ENCODE data around the gene MTMR1. TPM values are rescaled to one million over a fixed set of nuclear protein-coding genes. Genes with fewer than 3 reads are reported as not detected.

Gene MTMR1
- total RNA-seq, 1 donor from 2014 or later, result 48.1 TPM

- no peak for DNase-seq (ENCODE audit: low spot score)
Observed at GRCh38 chrX:150696866-150697265, 3.7 kb downstream of the MTMR1 start.

DNA sequence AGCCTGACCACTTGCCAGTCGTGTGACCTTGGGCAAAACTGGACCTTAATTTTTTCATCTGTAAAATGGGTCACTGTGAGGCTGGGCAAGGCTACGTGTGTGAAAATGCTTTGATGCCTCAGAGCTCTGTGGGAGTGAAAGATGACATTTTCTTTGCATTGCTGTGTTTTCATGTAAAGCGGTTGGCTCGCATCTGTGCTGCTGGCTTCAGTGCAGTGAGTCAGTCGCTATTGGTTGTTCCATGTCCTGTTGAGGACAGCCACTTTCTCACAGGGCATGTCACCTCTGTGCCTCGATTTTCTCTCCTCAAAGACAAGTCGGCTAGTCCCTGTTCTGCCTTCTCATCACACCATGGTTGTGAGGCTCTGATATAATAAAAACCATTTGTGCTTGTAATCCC is 4.4 kb downstream of the MTMR1 start:
- DNase-seq (ENCODE audit: low spot score), result no peak

DNA sequence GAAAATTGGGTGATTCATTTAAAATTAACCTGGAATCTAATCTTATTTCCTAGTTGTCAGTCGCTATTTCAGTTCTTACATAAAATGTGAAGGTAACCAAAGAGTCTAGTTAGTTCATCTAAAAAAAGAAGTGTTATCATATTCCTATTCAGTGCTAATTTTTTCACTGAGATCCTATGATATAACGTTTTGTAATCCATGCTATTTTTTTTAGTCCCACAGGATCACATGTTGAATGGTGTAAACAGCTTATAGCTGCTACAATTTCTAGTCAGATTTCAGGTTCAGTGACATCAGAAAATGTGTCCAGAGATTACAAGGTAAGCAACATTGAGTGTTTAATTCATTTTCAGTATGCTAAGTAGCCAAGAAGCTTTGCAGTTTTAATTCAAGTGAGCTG is 5.8 kb downstream of the MTMR1 start:
- no peak for DNase-seq (ENCODE audit: low spot score)

GRCh38 chrX:150700107-150700506 is 6.9 kb downstream of the MTMR1 start:
- no peak for DNase-seq (ENCODE audit: low spot score)

DNA sequence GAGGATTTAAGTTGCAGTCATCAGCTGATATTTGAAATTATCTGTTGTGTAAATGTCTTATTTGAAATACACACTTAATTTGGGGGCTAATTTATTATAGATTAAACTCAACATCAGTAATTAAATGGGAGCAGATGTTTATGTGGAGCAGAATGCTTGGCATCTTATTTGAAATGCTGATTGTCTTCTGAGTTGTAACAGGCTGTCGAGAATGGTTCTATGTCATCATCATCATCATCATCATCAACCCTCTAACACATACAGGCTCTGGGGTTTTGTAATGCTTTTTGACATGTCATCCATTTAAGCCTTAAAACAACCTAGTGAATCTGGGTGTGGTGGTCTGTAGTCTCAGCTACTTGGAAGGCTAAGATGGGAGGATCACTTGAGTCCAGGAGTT is 8.2 kb downstream of the MTMR1 start:
- DNase-seq (ENCODE audit: low spot score), result no peak

DNA sequence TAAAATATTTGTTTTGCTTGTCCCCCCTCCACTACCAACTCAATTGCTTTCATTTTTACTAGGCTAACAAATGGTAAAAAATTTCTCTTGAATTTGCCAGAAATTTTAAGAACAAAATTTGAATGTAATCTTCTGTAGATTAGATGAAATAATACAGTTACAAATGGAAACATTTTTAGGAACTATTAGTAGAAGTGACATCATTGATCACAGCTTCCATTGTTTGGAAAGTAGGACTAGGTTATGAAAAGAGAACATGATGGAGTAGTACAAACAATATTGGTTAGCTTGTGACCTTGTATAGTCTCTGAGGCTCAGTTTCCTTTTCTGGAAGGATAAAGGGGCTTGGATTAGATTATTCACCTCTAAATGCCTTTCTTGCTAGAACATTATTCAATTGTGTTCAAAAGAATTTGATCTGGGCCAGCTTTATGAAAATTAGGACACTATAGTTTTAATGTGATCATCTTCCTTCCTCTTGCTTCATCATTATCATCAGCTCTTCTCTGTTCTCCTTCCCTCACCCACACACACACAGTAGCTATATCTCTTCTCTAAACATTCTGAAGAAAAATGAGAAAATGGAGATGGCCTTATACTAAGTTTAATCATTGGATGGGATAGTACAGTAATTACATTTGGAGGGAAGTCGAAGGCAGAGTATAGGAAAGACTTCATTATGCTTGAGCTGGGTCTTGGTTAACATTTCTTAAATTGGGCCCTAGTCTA is 9.9 kb downstream of the MTMR1 start:
- DNase-seq (ENCODE audit: low spot score), result no peak

DNA sequence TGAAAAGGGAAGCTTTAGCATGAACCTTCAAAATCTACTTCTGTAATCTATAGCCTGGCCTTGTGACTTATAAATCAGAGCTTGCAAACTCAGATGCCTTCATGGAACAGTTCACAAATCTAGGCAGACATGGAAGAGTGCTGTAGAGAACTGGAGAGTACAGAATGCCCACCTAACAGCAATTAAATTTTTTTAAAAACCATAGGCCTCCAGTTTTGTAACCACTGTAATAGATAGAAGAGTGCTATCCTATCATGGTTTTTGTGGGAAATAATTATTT is 10.4 kb downstream of the MTMR1 start:
- DNase-seq (ENCODE audit: low spot score), result no peak

- DNase-seq (ENCODE audit: low spot score), result no peak
Observed at GRCh38 chrX:150704030-150704613, 10.9 kb downstream of the MTMR1 start.

DNA sequence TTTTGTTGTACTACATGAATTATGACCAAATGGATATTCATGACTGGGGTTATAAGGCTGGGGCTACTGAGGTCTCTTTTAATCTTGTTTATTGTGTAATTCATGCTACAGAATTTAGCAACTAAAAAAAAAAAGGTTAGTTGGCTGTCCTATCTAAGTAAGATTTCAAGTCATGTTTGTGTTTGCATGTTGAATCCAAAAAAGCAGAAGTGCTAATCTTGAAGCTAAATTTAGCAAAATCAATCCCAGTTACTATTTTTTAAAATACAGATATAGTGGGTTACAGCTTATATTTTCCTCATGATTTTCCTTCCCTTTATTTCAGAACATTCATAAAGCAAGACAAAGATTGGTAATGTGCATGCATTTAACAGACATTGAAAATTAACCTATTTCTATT is 19.4 kb downstream of the MTMR1 start:
- no peak for DNase-seq (ENCODE audit: low spot score)

- DNase-seq (ENCODE audit: low spot score), result no peak
Observed at GRCh38 chrX:150715184-150715583, 22.0 kb downstream of the MTMR1 start.

DNA sequence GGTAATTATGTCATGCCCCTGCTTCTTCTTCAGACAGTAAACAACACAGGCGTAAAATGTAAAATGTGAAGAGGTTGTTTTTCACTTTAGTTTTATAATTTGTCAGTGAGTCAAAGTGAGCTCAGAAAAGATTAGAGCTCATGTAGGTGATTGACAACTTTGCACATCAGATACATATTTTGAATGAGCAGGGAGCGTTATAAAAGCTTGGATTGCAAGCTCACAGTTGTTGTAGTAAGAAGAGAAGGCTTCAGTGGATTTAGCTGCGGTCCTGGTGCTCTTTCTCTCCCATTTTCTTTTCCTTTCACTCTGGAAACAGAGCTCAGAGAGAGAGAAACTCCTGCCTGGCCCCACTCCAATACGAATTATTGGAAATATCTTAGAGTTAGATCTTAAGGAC is 26.4 kb downstream of the MTMR1 start:
- DNase-seq (ENCODE audit: low spot score), result no peak

DNA sequence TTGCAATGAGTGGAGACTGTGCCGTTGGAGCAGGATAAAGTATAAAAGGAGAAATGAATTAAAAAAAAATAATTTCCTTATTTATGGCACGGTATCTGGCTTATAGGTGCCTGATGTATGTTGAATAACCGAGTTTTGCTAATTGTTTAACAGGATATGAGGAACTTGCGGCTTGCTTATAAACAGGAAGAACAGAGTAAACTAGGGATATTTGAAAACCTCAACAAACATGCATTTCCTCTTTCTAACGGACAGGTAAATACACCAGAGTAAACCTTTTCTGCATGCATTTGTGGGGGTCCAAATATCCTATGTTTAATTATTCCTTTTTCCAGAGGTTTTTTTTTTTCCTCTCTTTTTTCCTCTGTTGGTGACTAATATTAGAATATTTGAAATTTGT is 36.8 kb downstream of the MTMR1 start:
- DNase-seq (ENCODE audit: low spot score), result no peak

- DNase-seq (ENCODE audit: low spot score), result no peak
Observed at GRCh38 chrX:150730719-150731118, 37.5 kb downstream of the MTMR1 start.

GRCh38 chrX:150731795-150732194 is 38.6 kb downstream of the MTMR1 start:
- no peak for DNase-seq (ENCODE audit: low spot score)

- DNase-seq (ENCODE audit: low spot score), result no peak
Observed at GRCh38 chrX:150736475-150736874, 43.3 kb downstream of the MTMR1 start.

GRCh38 chrX:150752124-150752523 is 58.9 kb downstream of the MTMR1 start:
- no peak for DNase-seq (ENCODE audit: low spot score)

DNA sequence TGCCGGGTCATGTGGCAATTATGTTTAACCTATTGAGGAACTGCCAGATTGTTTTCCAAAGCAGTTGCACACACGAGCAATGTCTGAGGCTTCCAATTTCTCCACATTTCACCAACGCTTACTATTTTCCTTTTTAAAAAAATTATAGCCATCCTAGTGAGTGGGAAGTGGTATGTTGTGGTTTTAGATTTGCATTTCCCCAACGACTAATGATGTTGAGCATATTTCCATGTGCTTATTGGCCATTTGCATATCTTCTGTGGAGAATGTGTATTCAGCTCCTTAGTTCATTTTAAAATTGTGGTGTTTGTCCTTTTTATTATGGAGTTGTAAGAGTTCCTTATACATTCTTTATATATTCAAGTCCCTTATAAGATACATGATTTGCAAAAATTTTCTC is 60.2 kb downstream of the MTMR1 start:
- DNase-seq (ENCODE audit: low spot score), result no peak

- DNase-seq (ENCODE audit: low spot score), result no peak
Observed at GRCh38 chrX:150753968-150754367, 60.8 kb downstream of the MTMR1 start.

- DNase-seq (ENCODE audit: low spot score), result no peak
Observed at GRCh38 chrX:150757371-150757770, 64.2 kb downstream of the MTMR1 start.

DNA sequence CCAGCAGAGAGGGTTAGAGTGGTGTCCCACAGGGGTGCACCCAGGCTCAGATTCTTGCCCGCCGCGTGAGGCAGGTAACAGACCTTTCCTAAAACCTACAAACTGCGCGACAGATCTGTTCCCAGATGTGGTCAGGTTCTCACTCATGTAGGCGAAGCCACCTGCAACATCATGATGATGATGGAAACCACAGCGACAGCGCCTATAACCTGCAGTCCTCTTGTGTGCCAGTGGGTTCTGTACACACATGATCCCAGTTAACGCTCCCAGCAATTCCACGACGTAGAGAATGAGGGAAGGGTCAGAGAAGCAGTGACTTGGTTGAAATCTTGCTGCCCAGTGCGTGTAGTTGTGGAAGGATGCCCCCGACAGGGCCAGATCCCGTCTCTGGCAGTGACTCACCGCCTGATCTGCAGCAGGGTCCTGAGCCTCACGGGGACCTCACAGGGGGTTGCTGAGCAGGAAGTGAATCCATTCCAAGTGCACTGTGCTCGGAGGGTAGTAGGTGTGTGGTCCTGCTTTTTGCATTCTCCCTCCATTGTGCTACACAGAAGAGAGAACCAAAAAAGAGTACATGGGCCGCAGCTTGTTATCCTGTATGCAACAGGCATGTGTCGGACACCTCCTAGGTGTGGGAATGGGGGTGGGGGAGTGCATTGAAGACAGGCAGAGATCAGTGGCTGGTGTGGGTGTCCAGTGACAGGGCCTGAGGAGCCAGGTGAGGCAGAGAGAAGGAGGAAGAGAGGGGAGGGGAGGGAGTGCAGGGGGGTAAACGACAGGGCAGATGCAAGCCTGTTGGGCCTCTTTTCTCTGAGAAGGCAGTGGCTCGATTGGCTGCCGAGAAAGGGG is 66.6 kb downstream of the MTMR1 start:
- DNase-seq (ENCODE audit: low spot score), result no peak

GRCh38 chrX:150761176-150761818 is 68.1 kb downstream of the MTMR1 start:
- DNase-seq (ENCODE audit: low spot score), result no peak

GRCh38 chrX:150761819-150762216 is 68.6 kb downstream of the MTMR1 start:
- no peak for DNase-seq (ENCODE audit: low spot score)

Data from ureter (tissue), 1 donor.